WERI-Rb-1 (cell line): ENCODE measurements around the gene CEP44.

Source experiments
- DNase-seq: peaks from one replicate; pipeline ENCODE4 v3.0.0-alpha.2; 2020
- H3K27ac ChIP-seq: fragments of 250-450 bp; sonication (Bioruptor Pico); 2 replicates; pipeline ENCODE4 v1.5.1; 2020; ENCODE audit warnings: mild to moderate bottlenecking, moderate library complexity
- H3K27me3 ChIP-seq: fragments of 250-450 bp; sonication (Bioruptor Pico); 2 replicates; pipeline ENCODE4 v1.5.1; 2021; ENCODE audit warnings: mild to moderate bottlenecking, low read depth, moderate library complexity; ENCODE audit not compliant: insufficient read depth, severe bottlenecking
- H3K36me3 ChIP-seq: fragments of 250-450 bp; sonication (Bioruptor Pico); 2 replicates; pipeline ENCODE4 v1.5.1; 2020; ENCODE audit warnings: mild to moderate bottlenecking, moderate library complexity
- H3K4me3 ChIP-seq: 2 replicates; pipeline ENCODE4 v1.5.1; 2011; ENCODE audit warnings: low read depth, mild to moderate bottlenecking, control low read depth, low read length
- H3K9me3 ChIP-seq: fragments of 250-450 bp; sonication (Bioruptor Pico); 2 replicates; pipeline ENCODE4 v1.5.1; 2021; ENCODE audit warnings: mild to moderate bottlenecking, moderate library complexity; ENCODE audit not compliant: severe bottlenecking
- TF ChIP-seq, protein P1 (sequence below): IDR thresholded peaks from 2 replicates; pipeline ENCODE4 v1.5.1; 2011; ENCODE audit warnings: low read depth, mild to moderate bottlenecking, control low read depth, inconsistent platforms, low read length

Gene CEP44

GRCh38 chr4:174380699-174381439 is 97.2 kb downstream of the CEP44 start:
- Histone ChIP-seq H3K4me3 (no peak overlapping the region), H3K27ac (no peak overlapping the region), H3K36me3 (no peaks in the 10 kb centered on the region), H3K9me3 (no peaks in the 10 kb centered on the region), H3K27me3 (no peaks in the 10 kb centered on the region)
- TF ChIP-seq, protein P1, sequence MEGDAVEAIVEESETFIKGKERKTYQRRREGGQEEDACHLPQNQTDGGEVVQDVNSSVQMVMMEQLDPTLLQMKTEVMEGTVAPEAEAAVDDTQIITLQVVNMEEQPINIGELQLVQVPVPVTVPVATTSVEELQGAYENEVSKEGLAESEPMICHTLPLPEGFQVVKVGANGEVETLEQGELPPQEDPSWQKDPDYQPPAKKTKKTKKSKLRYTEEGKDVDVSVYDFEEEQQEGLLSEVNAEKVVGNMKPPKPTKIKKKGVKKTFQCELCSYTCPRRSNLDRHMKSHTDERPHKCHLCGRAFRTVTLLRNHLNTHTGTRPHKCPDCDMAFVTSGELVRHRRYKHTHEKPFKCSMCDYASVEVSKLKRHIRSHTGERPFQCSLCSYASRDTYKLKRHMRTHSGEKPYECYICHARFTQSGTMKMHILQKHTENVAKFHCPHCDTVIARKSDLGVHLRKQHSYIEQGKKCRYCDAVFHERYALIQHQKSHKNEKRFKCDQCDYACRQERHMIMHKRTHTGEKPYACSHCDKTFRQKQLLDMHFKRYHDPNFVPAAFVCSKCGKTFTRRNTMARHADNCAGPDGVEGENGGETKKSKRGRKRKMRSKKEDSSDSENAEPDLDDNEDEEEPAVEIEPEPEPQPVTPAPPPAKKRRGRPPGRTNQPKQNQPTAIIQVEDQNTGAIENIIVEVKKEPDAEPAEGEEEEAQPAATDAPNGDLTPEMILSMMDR: no peak
- DNase-seq: no peak

- H3K4me3 ChIP-seq: no peak overlapping the region
- no peaks in the 10 kb centered on the region for H3K27me3 ChIP-seq
- no peak overlapping the region for H3K27ac ChIP-seq
- TF ChIP-seq, protein P1: no peak
- DNase-seq: no peak
- no peaks in the 10 kb centered on the region for H3K9me3 ChIP-seq
- H3K36me3 ChIP-seq: no peaks in the 10 kb centered on the region
Observed at GRCh38 chr4:174381440-174381800, 97.7 kb downstream of the CEP44 start.
